Activated CD8-positive, alpha-beta memory T cell treated with anti-CD3 and anti-CD28 coated beads for 36 hours (primary cell): Measurements from ENCODE around the gene FNDC11. TPM values are rescaled to one million over a fixed set of nuclear protein-coding genes. Genes with fewer than 3 reads are reported as not detected.
"Not testable (repeated sequence)": the region's sequence is repeated elsewhere in the genome, so short reads cannot be mapped to it uniquely, and the experiment has no call there.

Source experiments
- CTCF ChIA-PET: fragments of 350-600 bp; sonication (Branson Sonifier 250); formaldehyde crosslinking; loops from one replicate; lab custom pipeline; 2021; ENCODE audit warnings: antibody characterized with exemption; lab: Charles Lee
- POLR2A ChIA-PET: fragments of 350-600 bp; sonication (Branson Sonifier 250); formaldehyde crosslinking; loops from one replicate; lab custom pipeline; 2021; ENCODE audit warnings: antibody characterized with exemption; lab: Charles Lee
- total RNA-seq, 2 experiments: library from RNA; stranded (reverse); gene quantifications; one replicate each; pipeline ENCODE4 v1.2.3, GENCODE V29; 2021

The FNDC11 gene
- under 1 TPM; 0.08 to 0.19 TPM for total RNA-seq

- CTCF ChIA-PET: interaction anchor here (0.8 to 2.0 kb wide), 2 partner anchors 10 to 16 kb away, joined by 3 to 10 read pairs; partner anchors contain the start of gene PTK6
- POLR2A ChIA-PET: interaction anchor here (0.6 kb wide), 1 partner anchor 74 kb away, joined by 3 read pairs; no protein-coding TSS in a partner anchor
Measured at GRCh38 chr20:63553933-63554290, at the start of gene FNDC11. Gene FNDC11, plus strand, starts transcription at chr20:63554159. Its CDS starts 1,505 bp downstream, at chr20:63555664.

DNA sequence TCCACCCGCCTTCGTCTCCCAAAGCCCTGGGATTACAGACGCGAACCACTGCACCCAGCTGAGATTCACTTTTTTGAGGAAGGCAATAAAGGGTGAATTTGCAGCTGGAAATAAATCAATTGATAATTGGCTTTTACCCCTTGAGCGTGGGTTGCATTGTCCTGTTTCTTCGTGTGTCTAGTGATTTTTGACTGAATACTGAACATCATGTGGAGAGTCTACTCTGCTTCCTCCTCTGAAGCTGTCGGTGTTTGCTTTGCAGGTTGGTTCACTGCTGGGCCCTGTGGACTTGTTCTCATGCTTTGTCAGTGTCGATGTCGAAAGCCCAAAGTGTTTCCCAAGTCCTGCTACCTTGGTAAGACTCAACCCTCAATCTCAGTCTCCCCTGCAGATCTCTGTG lies 49.3 kb upstream of the FNDC11 start:
- POLR2A ChIA-PET: no interaction called here
- CTCF ChIA-PET: interaction anchor here (3.0 kb wide), 1 partner anchor 9 kb away, joined by 11 read pairs; no protein-coding TSS in a partner anchor

DNA sequence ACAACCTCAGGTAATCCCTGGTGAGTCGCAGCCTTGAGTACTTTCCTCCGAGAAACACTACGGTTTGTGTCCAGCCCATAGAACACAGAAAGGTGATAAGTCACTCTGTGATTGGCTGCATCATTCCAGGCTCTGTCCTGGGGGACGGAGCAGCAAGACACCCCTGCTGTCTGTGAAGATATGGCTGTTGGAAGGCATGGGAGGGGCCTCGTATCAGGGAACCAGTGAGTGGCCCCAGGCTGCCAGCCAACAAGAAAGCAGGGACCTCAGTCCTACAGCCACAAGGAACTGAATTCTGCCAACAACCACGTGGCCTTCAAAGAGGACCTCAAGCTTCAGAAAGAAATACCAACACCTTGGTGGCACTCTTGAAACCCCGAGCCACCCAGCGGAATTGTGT lies 48.7 kb upstream of the FNDC11 start:
- POLR2A ChIA-PET: no interaction called here
- CTCF ChIA-PET: interaction anchor here (0.8 to 3.0 kb wide), 3 partner anchors 9 to 16 kb away, joined by 3 to 11 read pairs (median 3); no protein-coding TSS in a partner anchor

DNA sequence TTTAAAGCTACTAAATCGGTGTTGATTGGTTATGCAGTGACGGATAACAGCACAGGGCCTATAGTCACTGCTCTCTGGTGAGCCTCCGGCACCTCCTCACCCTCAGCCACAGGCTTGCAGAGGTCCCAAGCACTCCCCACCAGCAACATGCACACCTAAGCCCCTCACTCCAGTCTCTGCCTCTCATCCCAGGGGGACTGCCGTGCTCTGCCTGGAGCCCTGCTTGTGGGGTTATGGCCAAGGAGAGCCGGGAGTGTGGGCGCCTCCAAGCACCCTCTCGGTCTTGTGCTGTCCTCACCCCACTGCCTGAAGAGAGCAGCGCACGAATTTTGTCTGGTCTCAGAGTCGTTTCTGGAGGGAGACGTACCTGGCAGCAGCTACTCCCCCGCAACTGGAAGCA lies 48.2 kb upstream of the FNDC11 start:
- ChIA-PET POLR2A (no interaction called here), CTCF (interaction anchor here (0.8 to 3.0 kb wide), 3 partner anchors 10 to 16 kb away, joined by 3 to 11 read pairs (median 3); no protein-coding TSS in a partner anchor)

DNA sequence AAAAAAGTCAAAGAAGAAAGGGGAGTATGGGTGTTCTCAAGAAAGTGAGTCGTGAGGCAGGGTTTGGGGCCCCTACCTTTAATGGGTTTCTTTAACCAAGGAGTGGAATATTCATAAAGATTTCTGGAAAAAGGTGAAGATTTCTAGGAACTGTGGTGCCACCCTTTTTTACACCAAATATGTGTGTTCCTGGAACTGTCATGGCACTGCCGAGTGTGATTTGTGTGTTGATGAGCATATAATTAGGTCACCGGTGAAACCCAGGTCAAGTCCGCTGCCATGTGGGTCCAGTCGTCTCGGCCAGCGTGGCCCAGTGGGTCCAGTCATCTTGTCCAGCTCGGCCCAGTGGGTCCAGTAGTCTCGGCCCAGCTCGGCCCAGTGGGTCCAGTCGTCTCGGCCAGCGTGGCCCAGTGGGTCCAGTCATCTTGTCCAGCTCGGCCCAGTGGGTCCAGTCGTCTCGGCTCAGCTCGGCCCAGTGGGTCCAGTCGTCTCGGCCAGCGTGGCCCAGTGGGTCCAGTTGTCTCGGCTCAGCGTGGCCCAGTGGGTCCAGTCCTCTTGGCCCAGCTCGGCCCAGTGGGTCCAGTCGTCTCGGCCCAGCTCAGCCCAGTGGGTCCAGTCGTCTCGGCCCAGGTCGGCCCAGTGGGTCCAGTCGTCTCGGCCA lies 46.7 kb upstream of the FNDC11 start:
- ChIA-PET POLR2A (no interaction called here), CTCF (interaction anchor here (3.0 kb wide), 1 partner anchor 11 kb away, joined by 11 read pairs; no protein-coding TSS in a partner anchor)

DNA sequence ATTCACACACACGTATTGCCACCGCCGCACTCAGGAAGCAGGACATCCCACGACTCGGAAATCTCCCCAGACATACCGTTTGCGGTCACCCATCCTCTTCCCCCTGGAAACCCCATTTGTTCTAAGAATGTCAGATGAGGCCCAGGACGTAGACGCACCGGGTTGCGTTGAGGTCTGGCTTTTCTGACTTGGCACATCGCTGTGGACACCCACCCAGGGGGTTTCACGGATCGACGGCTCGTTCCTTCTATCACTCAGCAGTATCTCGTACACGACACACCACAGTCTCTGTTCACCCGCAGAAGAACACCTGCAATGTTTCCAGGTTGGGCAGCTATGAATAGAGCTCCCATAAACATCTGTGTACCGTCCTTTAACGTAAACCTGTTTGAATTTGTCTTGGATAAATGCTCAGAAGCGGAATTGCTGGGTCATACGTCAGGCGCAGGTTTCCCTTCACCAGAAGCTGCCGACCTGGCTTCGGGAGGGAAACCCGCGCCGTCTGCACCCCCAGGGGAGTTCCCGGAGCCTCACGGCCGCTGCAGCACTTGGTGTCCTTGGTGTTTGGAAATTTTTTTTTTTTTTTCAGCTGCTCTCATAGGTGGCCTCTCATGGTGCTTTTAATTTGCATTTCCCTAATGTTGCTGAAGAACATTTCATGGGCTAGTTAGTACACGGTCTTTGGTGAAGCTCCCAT lies 45.7 kb upstream of the FNDC11 start:
- POLR2A ChIA-PET: no interaction called here
- CTCF ChIA-PET: interaction anchor here (0.8 kb wide), 1 partner anchor 12 kb away, joined by 3 read pairs; no protein-coding TSS in a partner anchor

- ChIA-PET POLR2A (interaction anchor here (0.7 kb wide), 1 partner anchor 292 kb away, joined by 5 read pairs; no protein-coding TSS in a partner anchor), CTCF (interaction anchor here (0.8 kb wide), 1 partner anchor 12 kb away, joined by 3 read pairs; no protein-coding TSS in a partner anchor)
Measured at GRCh38 chr20:63509088-63509564, 44.8 kb upstream of the FNDC11 start.

DNA sequence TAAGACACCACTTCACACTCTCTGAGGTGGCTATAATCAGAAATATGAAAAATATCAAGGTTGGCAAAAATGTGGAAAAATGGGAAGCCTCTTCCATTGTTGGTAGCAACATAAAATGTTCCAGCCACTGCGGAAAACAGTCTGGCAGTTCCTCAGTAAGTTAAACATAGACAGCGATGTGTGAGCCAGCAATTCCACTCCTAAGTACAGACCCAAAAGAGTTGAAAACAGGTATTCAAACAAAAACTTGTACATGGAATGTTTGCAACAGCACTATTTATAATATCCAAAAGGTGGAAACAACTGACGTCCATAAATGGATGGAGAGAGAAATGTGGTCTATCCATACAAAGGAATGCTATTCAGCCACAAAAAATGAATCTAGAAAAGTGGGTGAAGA lies 40.8 kb upstream of the FNDC11 start:
- POLR2A ChIA-PET: no interaction called here

DNA sequence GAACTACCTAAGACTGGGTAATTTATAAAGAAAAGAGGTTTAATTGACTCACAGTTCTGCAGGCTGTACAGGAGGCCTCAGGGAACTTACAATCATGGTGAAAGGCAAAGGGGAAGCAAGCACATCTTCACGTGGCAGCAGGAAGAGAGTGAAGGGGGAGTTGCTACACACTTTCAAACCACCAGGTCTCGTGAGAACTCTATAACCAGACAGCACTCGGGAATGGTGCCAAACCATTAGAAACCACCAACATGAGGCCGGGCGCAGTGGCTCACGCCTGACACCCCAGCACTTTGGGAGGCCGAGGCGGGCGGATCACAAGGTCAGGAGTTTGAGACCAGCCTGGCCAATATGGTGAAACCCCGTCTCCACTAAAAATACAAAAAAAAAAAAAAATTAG lies 39.4 kb upstream of the FNDC11 start:
- CTCF ChIA-PET, POLR2A ChIA-PET: not testable (repeated sequence)

More for the DNA sequence above, 40.8 kb upstream of the FNDC11 start:
- CTCF ChIA-PET: no interaction called here

DNA sequence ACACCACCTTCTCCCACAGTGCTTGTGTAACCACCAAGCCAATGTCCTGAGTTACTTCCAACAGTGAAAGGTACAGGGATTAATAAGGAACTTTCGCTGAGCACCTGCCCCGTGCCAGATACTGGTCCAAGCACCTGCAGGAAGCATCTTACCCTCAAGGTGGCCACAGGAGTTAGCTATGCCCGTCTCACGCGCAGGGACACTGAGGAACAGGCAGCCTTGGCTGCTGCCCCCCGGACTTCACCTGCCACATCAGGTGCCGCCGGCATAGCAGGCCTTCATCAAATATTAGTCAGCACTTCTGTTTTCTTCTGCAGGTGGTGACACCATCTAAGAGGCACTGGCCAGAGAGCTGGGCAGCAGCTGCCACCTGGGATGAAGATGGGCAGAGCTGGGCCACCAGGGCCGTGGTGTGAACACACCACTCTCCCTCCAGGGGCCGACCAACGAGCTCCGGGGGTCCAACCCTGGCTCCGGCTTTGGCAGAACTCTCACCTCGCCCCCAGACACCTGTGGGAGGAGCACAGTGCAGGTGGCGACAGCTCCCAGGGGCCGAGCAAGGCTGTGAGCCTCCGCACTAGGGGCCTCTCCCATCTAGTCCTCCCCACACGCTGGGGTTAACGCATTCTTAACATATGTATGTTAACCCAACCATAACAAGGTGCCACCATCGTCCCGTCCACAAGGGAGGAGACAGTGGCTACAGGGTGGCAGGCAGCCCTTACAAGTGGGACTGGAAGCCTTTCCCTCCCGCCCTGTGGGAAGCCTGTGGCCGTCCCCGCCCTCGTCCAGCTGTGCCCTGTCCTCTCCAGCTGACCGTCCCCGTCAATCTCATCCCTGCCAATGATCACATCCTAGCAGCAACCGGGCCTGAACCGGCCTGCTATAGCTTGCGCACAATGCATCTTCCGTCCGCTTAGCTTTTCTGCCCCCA lies 36.3 kb upstream of the FNDC11 start:
- POLR2A ChIA-PET: no interaction called here
- CTCF ChIA-PET: interaction anchor here (0.8 to 1.3 kb wide), 3 partner anchors 12 to 23 kb away, joined by 3 to 5 read pairs (median 3); partner anchors contain the start of gene PTK6

- CTCF ChIA-PET: interaction anchor here (0.8 to 1.3 kb wide), 3 partner anchors 20 to 24 kb away, joined by 3 to 5 read pairs (median 4); partner anchors contain the start of gene PTK6
- POLR2A ChIA-PET: no interaction called here
Measured at GRCh38 chr20:63518351-63518861, 35.6 kb upstream of the FNDC11 start.

GRCh38 chr20:63518946-63519667 lies 34.9 kb upstream of the FNDC11 start:
- CTCF ChIA-PET: interaction anchor here (0.7 to 1.1 kb wide), 3 partner anchors 19 to 23 kb away, joined by 3 to 4 read pairs (median 3); partner anchors contain the start of gene PTK6
- POLR2A ChIA-PET: no interaction called here

GRCh38 chr20:63519668-63520503 lies 34.1 kb upstream of the FNDC11 start:
- ChIA-PET CTCF (interaction anchor here (0.7 to 5.4 kb wide), 6 partner anchors 10 to 78 kb away, joined by 3 to 32 read pairs (median 5); partner anchors contain the start of gene PTK6), POLR2A (interaction anchor here (0.6 to 4.2 kb wide), 6 partner anchors 17 to 543 kb away, joined by 3 to 31 read pairs (median 4); partner anchors contain the start of genes PRPF6, PTK6 and TCEA2)

DNA sequence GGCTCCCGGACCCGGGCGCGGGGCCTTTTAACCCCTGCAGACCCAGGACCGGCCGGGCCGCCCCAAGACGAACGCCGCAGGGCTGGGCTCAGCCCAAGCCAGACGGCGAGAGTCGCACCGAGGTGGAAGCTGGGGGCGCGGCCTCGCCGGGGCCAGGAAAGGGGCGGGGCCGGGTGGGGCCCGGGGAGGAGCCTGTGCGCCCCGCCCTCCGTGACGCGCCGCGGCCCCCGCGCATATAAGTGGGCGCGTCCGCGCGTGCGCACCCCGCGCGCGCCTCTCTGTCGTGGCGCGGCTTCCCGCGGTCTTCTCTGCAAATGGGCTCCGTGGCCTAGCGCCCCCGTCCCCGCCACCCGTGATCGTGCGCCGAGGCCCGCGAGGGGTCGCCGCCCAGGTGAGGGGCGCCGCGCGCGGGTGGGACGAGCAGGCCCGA lies 33.4 kb upstream of the FNDC11 start, which contains the start of gene PPDPF:
TSS of gene PPDPF (plus strand) at position 262 of the 430 bp plus-strand sequence. CDS start 544 bp downstream, outside the sequence.
- ChIA-PET POLR2A (interaction anchor here (0.5 to 4.2 kb wide), 13 partner anchors 17 to 542 kb away, joined by 3 to 31 read pairs (median 4); partner anchors contain the start of genes GMEB2, HELZ2, PRPF6 and PTK6), CTCF (interaction anchor here (1.1 to 5.4 kb wide), 4 partner anchors 9 to 79 kb away, joined by 3 to 32 read pairs (median 15); partner anchors contain the start of gene PTK6)

- POLR2A ChIA-PET: interaction anchor here (0.5 to 4.2 kb wide), 20 partner anchors 10 to 541 kb away, joined by 3 to 31 read pairs (median 4); partner anchors contain the start of genes GMEB2, HELZ2, PRPF6 and PTK6
- CTCF ChIA-PET: interaction anchor here (0.7 to 5.4 kb wide), 6 partner anchors 9 to 342 kb away, joined by 3 to 32 read pairs (median 5); partner anchors contain the start of gene PTK6
Measured at GRCh38 chr20:63520934-63521601, 32.9 kb upstream of the FNDC11 start.
